HepG2 (cell line): ENCODE measurements around the gene LXN. TPM values are rescaled to one million over a fixed set of nuclear protein-coding genes. Genes with fewer than 3 reads are reported as not detected.

Source experiments
- ATAC-seq: fragments of 200-7000 bp; cut with Tn5 transposase; 3 replicates; pipeline ENCODE4 v1.9.1; 2020; ENCODE audit warnings: mild to moderate bottlenecking, moderate library complexity
- BruUV-seq: library from RNA; stranded (reverse); fragments of 400-500 nt; replicated peaks from 2 replicates; lab custom pipeline; 2021; lab: Mats Ljungman, UMichigan
- CTCF ChIA-PET: fragments of 300-600 bp; formaldehyde crosslinking; extraction: SDS; loops from one replicate; lab custom pipeline; 2021; ENCODE audit warnings: low total read pairs, inconsistent platforms, low intra/inter-chr PET ratio; lab: Yijun Ruan, JAX
- POLR2A ChIA-PET: fragments of 350-600 bp; sonication (Branson Sonifier 250); formaldehyde crosslinking; loops from one replicate; lab custom pipeline; 2020; ENCODE audit warnings: antibody characterized with exemption, inconsistent platforms; lab: Yijun Ruan, JAX
- DNase-seq: peaks from one replicate; pipeline ENCODE4 v3.0.0-alpha.2; 2015; ENCODE audit warnings: low spot score
- FAIRE-seq: peaks from 3 replicates; lab custom pipeline; 2011; peaks lifted over from hg19 to GRCh38; lab: Jason Lieb, UNC
- H2AFZ ChIP-seq: one replicate; pipeline ENCODE4 v1.6.1; 2011; ENCODE audit warnings: low read length, inconsistent platforms
- H3K27ac ChIP-seq: fragments of 300-600 bp; 3 replicates; pipeline ENCODE4 v1.8.0; 2011; ENCODE audit warnings: mixed run types, mild to moderate bottlenecking, mixed read lengths, low read length, inconsistent platforms; ENCODE audit not compliant: insufficient read depth; ENCODE audit errors: extremely low read length
- H3K27me3 ChIP-seq, 2 experiments: fragments of 200-600 bp in 1 of 2; 2 replicates in 1 of 2; 3 replicates in 1 of 2; pipeline versions ENCODE4 v1.6.0 to v1.8.0; 2011; ENCODE audit warnings: low read length in 2 of 2, mild to moderate bottlenecking in 2 of 2, moderate library complexity in 2 of 2, inconsistent platforms in 1 of 2; ENCODE audit not compliant: insufficient read depth in 2 of 2, control insufficient read depth in 1 of 2
- H3K36me3 ChIP-seq, 2 experiments: fragments of 200-600 bp in 1 of 2; replicated peaks in 1 of 2; 2 replicates in 1 of 2; 3 replicates in 1 of 2; pipeline versions ENCODE4 v1.5.1 to v1.8.0; 2011; ENCODE audit warnings: low read length in 2 of 2, inconsistent platforms in 1 of 2; ENCODE audit not compliant: insufficient read depth in 2 of 2, control insufficient read depth in 1 of 2
- H3K4me1 ChIP-seq: 2 replicates; pipeline ENCODE4 v1.5.1; 2012; ENCODE audit warnings: low read length, inconsistent platforms; ENCODE audit not compliant: insufficient read depth
- H3K4me2 ChIP-seq: 2 replicates; pipeline ENCODE4 v1.6.0; 2011; ENCODE audit warnings: low read depth, low read length, inconsistent platforms
- H3K4me3 ChIP-seq, 3 experiments: fragments of 200-600 bp in 1 of 3; sonication (generic), shearing (Covaris generic) in 1 of 3; replicated peaks in 1 of 3; 2 replicates each; pipeline ENCODE4 v1.5.1; 2011 to 2016; ENCODE audit warnings: low read length in 3 of 3, inconsistent platforms in 2 of 3, low read depth in 2 of 3, mild to moderate bottlenecking in 2 of 3, control low read depth in 1 of 3, mixed read lengths in 1 of 3; ENCODE audit not compliant: insufficient read depth in 1 of 3
- H3K79me2 ChIP-seq: one replicate; pipeline ENCODE4 v1.6.1; 2011; ENCODE audit warnings: low read length, inconsistent platforms; ENCODE audit not compliant: insufficient read depth
- H3K9ac ChIP-seq: 2 replicates; pipeline ENCODE4 v1.6.0; 2011; ENCODE audit warnings: mild to moderate bottlenecking, low read depth, low read length, inconsistent platforms; ENCODE audit not compliant: insufficient read depth
- H3K9me3 ChIP-seq: 2 replicates; pipeline ENCODE4 v1.5.1; 2012; ENCODE audit warnings: mild to moderate bottlenecking, low read length
- H4K20me1 ChIP-seq: 2 replicates; pipeline ENCODE4 v1.6.0; 2011; ENCODE audit warnings: inconsistent platforms, mild to moderate bottlenecking, low read length, moderate library complexity; ENCODE audit not compliant: insufficient read depth
- AGO2 ChIP-seq: fragments of 200-400 bp; formaldehyde crosslinking; optimal IDR thresholded peaks from 2 replicates; pipeline ENCODE3; 2017; ENCODE audit warnings: mild to moderate bottlenecking, low read depth, low read length, moderate library complexity
- ARID3A ChIP-seq: IDR thresholded peaks from 2 replicates; pipeline ENCODE4 v1.6.1; 2012; ENCODE audit warnings: low read depth, low read length, improper control_type of control experiment
- CBX5 ChIP-seq: sonication (generic); formaldehyde crosslinking; IDR thresholded peaks from 2 replicates; pipeline ENCODE4 v1.4.0; 2020; ENCODE audit warnings: missing genetic modification reagents, borderline replicate concordance
- EED ChIP-seq: sonication (generic); formaldehyde crosslinking; IDR thresholded peaks from 2 replicates; pipeline ENCODE4 v1.5.0; 2020; ENCODE audit warnings: mild to moderate bottlenecking, missing genetic modification reagents
- MEIS2 ChIP-seq: sonication (generic); formaldehyde crosslinking; IDR thresholded peaks from 2 replicates; pipeline ENCODE4 v1.9.0; 2021; ENCODE audit warnings: mild to moderate bottlenecking, missing genetic modification reagents
- MXD1 ChIP-seq: sonication (generic); formaldehyde crosslinking; IDR thresholded peaks from 2 replicates; pipeline ENCODE4 v1.4.0; 2020; ENCODE audit warnings: mild to moderate bottlenecking, missing genetic modification reagents
- NFE2L1 ChIP-seq: sonication (generic); formaldehyde crosslinking; IDR thresholded peaks from 2 replicates; pipeline ENCODE4 v1.4.0; 2020; ENCODE audit warnings: missing genetic modification reagents, mild to moderate bottlenecking, borderline replicate concordance
- NR2F6 ChIP-seq, 2 experiments: IDR thresholded peaks; 2 replicates each; pipeline ENCODE4 v1.6.1; 2016; ENCODE audit warnings: antibody characterized with exemption in 1 of 2, mild to moderate bottlenecking in 1 of 2
- SALL2 ChIP-seq: sonication (generic); formaldehyde crosslinking; IDR thresholded peaks from 2 replicates; pipeline ENCODE4 v1.8.1; 2023; ENCODE audit warnings: mild to moderate bottlenecking, missing genetic modification reagents, inconsistent platforms
- ZFP37 ChIP-seq: sonication (generic); formaldehyde crosslinking; IDR thresholded peaks from 2 replicates; pipeline ENCODE4 v1.4.0; 2020; ENCODE audit warnings: missing genetic modification reagents, borderline replicate concordance
- ZFP62 ChIP-seq: sonication (generic); formaldehyde crosslinking; IDR thresholded peaks from 2 replicates; pipeline ENCODE4 v1.4.0; 2020; ENCODE audit warnings: missing genetic modification reagents
- ZKSCAN1 ChIP-seq: fragments of 150-350 bp; IDR thresholded peaks from 2 replicates; pipeline ENCODE4 v1.6.1; 2014; ENCODE audit warnings: low read length
- ZMAT3 ChIP-seq: sonication (generic); formaldehyde crosslinking; conservative IDR thresholded peaks from 2 replicates; pipeline ENCODE4 v1.7.0; 2021; ENCODE audit warnings: missing genetic modification reagents
- ZNF44 ChIP-seq: sonication (generic); formaldehyde crosslinking; IDR thresholded peaks from 2 replicates; pipeline ENCODE4 v1.5.1; 2020; ENCODE audit warnings: mild to moderate bottlenecking, missing genetic modification reagents
- ZNF549 ChIP-seq: sonication (generic); formaldehyde crosslinking; IDR thresholded peaks from 2 replicates; pipeline ENCODE4 v1.5.0; 2020; ENCODE audit warnings: missing genetic modification reagents
- WGBS: methylation state at CpG from one replicate; pipeline ENCODE4 v1.1.6; 2017; ENCODE audit warnings: low lambda C conversion rate; 5-methylcytosine and 5-hydroxymethylcytosine counted together
- in situ Hi-C: cut with HindIII; loops from 2 replicates; pipeline ENCODE4 v1.10.0; 2017; ENCODE audit warnings: low pct_unique_long_range_greater_than_20kb; ENCODE audit not compliant: extremely low pct_ligation_motif_present
- intact Hi-C: fragments of 100-400 bp; cut with micrococcal nuclease; formaldehyde crosslinking; loops from one replicate; pipeline ENCODE4 v1.10.0; 2022; ENCODE audit not compliant: unreplicated experiment
- polyA plus RNA-seq, 8 experiments: library from polyadenylated mRNA; depleted of rRNA in 3 of 8; stranded (reverse) in 7 of 8; unstranded in 1 of 8; fragments of >200 nt; fragmentation: Illumina TruSeq in 4 of 8; extraction: Trizol in 4 of 8; gene quantifications; 2 replicates each; pipeline versions ENCODE4 v1.2.1 to v1.2.3, GENCODE V29; 2011 to 2016; ENCODE audit warnings: low read depth in 4 of 8, missing spikeins in 1 of 8, mixed read lengths in 1 of 8; ENCODE audit not compliant: insufficient read depth in 1 of 8
- total RNA-seq, 5 experiments: library from RNA; depleted of rRNA; stranded (reverse); fragments of >200 nt; fragmentation: Illumina TruSeq; extraction: Trizol; gene quantifications; 2 replicates each; pipeline ENCODE4 v1.2.3, GENCODE V29; 2016; ENCODE audit warnings: low read depth in 1 of 5

The LXN gene
- total and polyA plus RNA-seq, 2 of the 13 experiments (the other 11 are each of a cell fraction or from before 2014, with no cell fraction given): not detected

- H3K9ac ChIP-seq: no peak overlapping the region
- no peak for DNase-seq
- no peaks in the 10 kb centered on the region for H3K9me3 ChIP-seq
- ChIA-PET CTCF (no interaction called here), POLR2A (no interaction called here)
- no peak overlapping the region for H3K4me2 ChIP-seq
- no peak overlapping the region for H3K27ac ChIP-seq
- H3K36me3 ChIP-seq: 0 out of 5 replicates have a peak, but pooled peaks cover 0 to 4% of the 10 kb centered on the region in 2 experiments
- intact Hi-C loops: no loop called here
- H3K4me1 ChIP-seq: no peaks in the 10 kb centered on the region
- H3K4me3 ChIP-seq: no peak overlapping the region
- in situ Hi-C loops: no loop called here
- WGBS: 96% methylated on average over 5 of the region's 5 CpGs
- FAIRE-seq: no peak
- H3K79me2 ChIP-seq: no peaks in the 10 kb centered on the region
- H4K20me1 ChIP-seq: no peaks in the 10 kb centered on the region
- no peaks in the 10 kb centered on the region for H3K27me3 ChIP-seq
- ATAC-seq: no peak
- no peak overlapping the region for H2AFZ ChIP-seq
- TF ChIP-seq NR2F6 (IDR thresholded peaks at IDR 0.05) (no peak), NR2F6 (CRISPR knock-in tag; IDR thresholded peaks at IDR 0.05) (no peak), MXD1 (no peak), EED (CRISPR knock-in tag) (no peak)
- no TSS peak for BruUV-seq
Observed at GRCh38 chr3:158718490-158719170, 46.2 kb upstream of the LXN start.

GRCh38 chr3:158717576-158717975, 45.1 kb upstream of the LXN start:
- Histone ChIP-seq H3K4me1 (no peaks in the 10 kb centered on the region), H3K36me3 (0 out of 5 replicates have a peak, but pooled peaks cover 0 to 4% of the 10 kb centered on the region in 2 experiments), H3K27me3 (no peaks in the 10 kb centered on the region), H3K9me3 (no peaks in the 10 kb centered on the region), H3K4me3 (no peak overlapping the region), H3K4me2 (no peak overlapping the region), H4K20me1 (no peaks in the 10 kb centered on the region), H3K9ac (no peak overlapping the region), H3K79me2 (no peaks in the 10 kb centered on the region), H3K27ac (no peak overlapping the region), H2AFZ (no peak overlapping the region)
- intact Hi-C loops (no loop called here), in situ Hi-C loops (no loop called here)
- ChIA-PET CTCF (no interaction called here), POLR2A (no interaction called here)
- 100% methylated on average over 2 of the region's 2 CpGs for WGBS
- no peak for TF ChIP-seq ZFP62 (CRISPR knock-in tag)
- TF ChIP-seq SALL2: no peak
- no peak for TF ChIP-seq ZNF549
- no peak for TF ChIP-seq AGO2
- no peak for TF ChIP-seq ZNF44 (CRISPR knock-in tag)
- no peak for TF ChIP-seq MEIS2
- no peak for TF ChIP-seq ARID3A
- TF ChIP-seq CBX5 (CRISPR knock-in tag): no peak
- TF ChIP-seq NFE2L1: no peak
- no peak for TF ChIP-seq ZFP37 (CRISPR knock-in tag)
- no peak for TF ChIP-seq ZMAT3 (CRISPR knock-in tag)
- no peak for TF ChIP-seq ZKSCAN1
- DNase-seq (no peak), ATAC-seq (no peak), FAIRE-seq (no peak)
- BruUV-seq: no TSS peak
